Smooth muscle cell (in vitro differentiated cells): ENCODE data around the gene MCC. TPM values are rescaled to one million over a fixed set of nuclear protein-coding genes. Genes with fewer than 3 reads are reported as not detected.

Experiments
- DNase-seq: peaks from one replicate; lab custom pipeline; 2025; ENCODE audit not compliant: unreplicated experiment; lab: John Stamatoyannopoulos, UW
- H2AFZ ChIP-seq: fragments of 200-600 bp; sonication (generic); 2 replicates; pipeline ENCODE4 v1.6.0; 2016; ENCODE audit warnings: antibody characterized with exemption, low read depth, mild to moderate bottlenecking
- H3F3A ChIP-seq: fragments of 200-600 bp; sonication (generic); 2 replicates; pipeline ENCODE4 v1.6.0; 2017; ENCODE audit warnings: antibody characterized with exemption, low read depth
- H3K27ac ChIP-seq: fragments of 200-600 bp; sonication (generic); 2 replicates; pipeline ENCODE4 v1.5.1; 2016; ENCODE audit warnings: low read depth, mild to moderate bottlenecking
- H3K27me3 ChIP-seq: fragments of 200-600 bp; sonication (generic); 2 replicates; pipeline ENCODE4 v1.6.1; 2016; ENCODE audit warnings: low read depth, mild to moderate bottlenecking
- H3K36me3 ChIP-seq: fragments of 200-600 bp; sonication (generic); 2 replicates; pipeline ENCODE4 v1.5.1; 2016; ENCODE audit warnings: low read depth
- H3K4me1 ChIP-seq: fragments of 200-600 bp; sonication (generic); 2 replicates; pipeline ENCODE4 v1.5.1; 2016; ENCODE audit warnings: low read depth
- H3K4me2 ChIP-seq: fragments of 200-600 bp; sonication (generic); 2 replicates; pipeline ENCODE4 v1.6.0; 2016; ENCODE audit warnings: mild to moderate bottlenecking
- H3K4me3 ChIP-seq: fragments of 200-600 bp; sonication (generic); 2 replicates; pipeline ENCODE4 v1.5.1; 2016; ENCODE audit warnings: mild to moderate bottlenecking
- H3K79me2 ChIP-seq: fragments of 200-600 bp; sonication (generic); 2 replicates; pipeline ENCODE4 v1.6.0; 2016; ENCODE audit warnings: low read depth, mild to moderate bottlenecking
- H3K9ac ChIP-seq: fragments of 200-600 bp; sonication (generic); 2 replicates; pipeline ENCODE4 v1.6.0; 2016; ENCODE audit warnings: low read depth
- H3K9me3 ChIP-seq: fragments of 200-600 bp; sonication (generic); replicated peaks from 2 replicates; pipeline ENCODE4 v1.5.1; 2016; ENCODE audit warnings: low read depth
- H4K20me1 ChIP-seq: fragments of 200-600 bp; sonication (generic); 2 replicates; pipeline ENCODE4 v1.6.0; 2016; ENCODE audit warnings: low read depth
- CTCF ChIP-seq: fragments of 200-600 bp; sonication (generic); IDR thresholded peaks from 2 replicates; pipeline ENCODE4 v1.5.1; 2017; ENCODE audit warnings: borderline replicate concordance, mild to moderate bottlenecking, antibody characterized with exemption; ENCODE audit not compliant: insufficient read depth, poor library complexity, severe bottlenecking
- WGBS: methylation state at CpG from one replicate; pipeline ENCODE4 v1.1.7; 2016; ENCODE audit warnings: low lambda C conversion rate; 5-methylcytosine and 5-hydroxymethylcytosine counted together
- polyA plus RNA-seq: library from polyadenylated mRNA; unstranded; fragments of >200 nt; fragmentation: Nextera tagmentation; extraction: Ambion mirVana; gene quantifications from 2 replicates; pipeline ENCODE4 v1.2.1, GENCODE V29; 2016
- total RNA-seq: library from RNA; depleted of rRNA; stranded (reverse); fragments of >200 nt; gene quantifications from 2 replicates; pipeline ENCODE4 v1.2.3, GENCODE V29; 2014

The MCC gene
- total and polyA plus RNA-seq, 2 experiments from 2014 or later: 5.8 to 19.2 TPM

- Histone ChIP-seq H3F3A (no peaks in the 10 kb centered on the region), H3K79me2 (no peaks in the 10 kb centered on the region), H3K36me3 (no peaks in the 10 kb centered on the region), H3K27me3 (no peaks in the 10 kb centered on the region), H3K4me3 (no peak overlapping the region), H3K9me3 (no peaks in the 10 kb centered on the region), H3K4me1 (no peaks in the 10 kb centered on the region), H4K20me1 (no peaks in the 10 kb centered on the region), H3K9ac (no peak overlapping the region), H3K4me2 (no peak overlapping the region), H2AFZ (no peak overlapping the region), H3K27ac (no peak overlapping the region)
- WGBS: 13% methylated on average over 1 of the region's 1 CpG
- DNase-seq: no peak
- TF ChIP-seq CTCF: no peak
Observed at GRCh38 chr5:113367586-113367985, 120.7 kb downstream of the MCC start.

- no peak for DNase-seq
- Histone ChIP-seq H3K36me3 (no peaks in the 10 kb centered on the region), H3K9ac (no peak overlapping the region), H3K27ac (no peak overlapping the region), H3K4me1 (no peaks in the 10 kb centered on the region), H3K9me3 (no peaks in the 10 kb centered on the region), H3K27me3 (no peaks in the 10 kb centered on the region), H3K4me2 (no peak overlapping the region), H2AFZ (no peak overlapping the region), H3K79me2 (no peaks in the 10 kb centered on the region), H4K20me1 (no peaks in the 10 kb centered on the region), H3K4me3 (no peak overlapping the region), H3F3A (no peaks in the 10 kb centered on the region)
- no peak for TF ChIP-seq CTCF
- WGBS: 100% methylated on average over 1 of the region's 1 CpG
Observed at GRCh38 chr5:113364466-113364865, 123.8 kb downstream of the MCC start.

- 100% methylated on average over 1 of the region's 1 CpG for WGBS
- Histone ChIP-seq H3K27ac (no peak overlapping the region), H3K27me3 (no peaks in the 10 kb centered on the region), H3K4me2 (no peak overlapping the region), H3K36me3 (no peaks in the 10 kb centered on the region), H3K4me3 (no peak overlapping the region), H2AFZ (no peak overlapping the region), H4K20me1 (no peaks in the 10 kb centered on the region), H3K4me1 (no peaks in the 10 kb centered on the region), H3K79me2 (no peaks in the 10 kb centered on the region), H3K9ac (no peak overlapping the region), H3K9me3 (no peaks in the 10 kb centered on the region), H3F3A (no peaks in the 10 kb centered on the region)
- no peak for DNase-seq
- no peak for TF ChIP-seq CTCF
Observed at GRCh38 chr5:113361701-113362100, 126.6 kb downstream of the MCC start.

GRCh38 chr5:113359419-113359818 lies 128.8 kb downstream of the MCC start:
- H3K9ac ChIP-seq: no peak overlapping the region
- H2AFZ ChIP-seq: no peak overlapping the region
- H3K4me3 ChIP-seq: no peak overlapping the region
- H3K4me2 ChIP-seq: no peak overlapping the region
- no peak for TF ChIP-seq CTCF
- H3K27me3 ChIP-seq: no peaks in the 10 kb centered on the region
- H3K4me1 ChIP-seq: no peaks in the 10 kb centered on the region
- H3K27ac ChIP-seq: no peak overlapping the region
- H4K20me1 ChIP-seq: no peaks in the 10 kb centered on the region
- no peaks in the 10 kb centered on the region for H3K9me3 ChIP-seq
- no peaks in the 10 kb centered on the region for H3K36me3 ChIP-seq
- DNase-seq: no peak
- H3F3A ChIP-seq: no peaks in the 10 kb centered on the region
- H3K79me2 ChIP-seq: no peaks in the 10 kb centered on the region
